Upper lobe of right lung (tissue), 1 donor: ENCODE data around the gene CYFIP1. TPM values are rescaled to one million over a fixed set of nuclear protein-coding genes. Genes with fewer than 3 reads are reported as not detected.
"Not testable (repeated sequence)": the region's sequence is repeated elsewhere in the genome, so short reads cannot be mapped to it uniquely, and the experiment has no call there.

Source experiments
- ATAC-seq: fragments of 200-7000 bp; cut with Tn5 transposase; one replicate; pipeline ENCODE4 v1.9.1; 2020; ENCODE audit warnings: mild to moderate bottlenecking, moderate library complexity
- DNase-seq: peaks from one replicate; pipeline ENCODE4 v3.0.0-alpha.2; 2020
- H3K27ac ChIP-seq: fragments of 200-600 bp; one replicate; pipeline ENCODE4 v1.8.0; 2022
- H3K27me3 ChIP-seq: fragments of 200-600 bp; one replicate; pipeline ENCODE4 v1.8.0; 2022; ENCODE audit warnings: mild to moderate bottlenecking
- H3K36me3 ChIP-seq: fragments of 200-600 bp; one replicate; pipeline ENCODE4 v1.8.0; 2022
- H3K4me1 ChIP-seq: fragments of 200-600 bp; one replicate; pipeline ENCODE4 v1.8.0; 2022
- H3K4me3 ChIP-seq: fragments of 200-600 bp; one replicate; pipeline ENCODE4 v1.8.0; 2022; ENCODE audit warnings: mild to moderate bottlenecking
- H3K9me3 ChIP-seq: fragments of 200-600 bp; one replicate; pipeline ENCODE4 v1.8.0; 2022
- intact Hi-C: fragments of 100-400 bp; cut with DNase I; formaldehyde crosslinking; loops from one replicate; pipeline ENCODE4 v1.11.0; 2022
- long read RNA-seq: library from polyadenylated mRNA; unstranded; transcript quantifications from one replicate; pipeline ENCODE4 v2.0.0, GENCODE V29; 2021
- total RNA-seq: library from RNA; stranded (reverse); fragmentation: NEBNext Ultra II Directional; extraction: Animal tissue kit (Norgen Biotek cat#: 25700); gene quantifications from one replicate; pipeline ENCODE4 v1.2.1, GENCODE V29; 2021
- TF ChIP-seq, protein P1 (sequence below): fragments of 200-600 bp; IDR thresholded peaks from one replicate; pipeline ENCODE4 v1.8.0; 2022; ENCODE audit warnings: antibody characterized with exemption
- donor health status: DM: no; HTN: yes; CAD: no; lungs with severe emphysema.

Gene CYFIP1
- 139 TPM for total RNA-seq
- long read RNA-seq, full-length matches to known transcripts = 158 of 280 reads
- long read RNA-seq, partial matches to known transcripts = 90 of 280 reads
- long read RNA-seq, other reads (novel, unspliced or antisense) = 32 of 280 reads

- intact Hi-C loops = no loop called here
- peaks cover 8% of the 10 kb centered on the region for H3K4me1 ChIP-seq
- DNase-seq = peak; percentile 95
These were observed at the start of gene CYFIP1 for GRCh38 chr15:22980189-22981050. Gene CYFIP1 (minus strand): TSS chr15:22980368. CDS start chr15:22947285, 33,083 bp downstream.

DNA sequence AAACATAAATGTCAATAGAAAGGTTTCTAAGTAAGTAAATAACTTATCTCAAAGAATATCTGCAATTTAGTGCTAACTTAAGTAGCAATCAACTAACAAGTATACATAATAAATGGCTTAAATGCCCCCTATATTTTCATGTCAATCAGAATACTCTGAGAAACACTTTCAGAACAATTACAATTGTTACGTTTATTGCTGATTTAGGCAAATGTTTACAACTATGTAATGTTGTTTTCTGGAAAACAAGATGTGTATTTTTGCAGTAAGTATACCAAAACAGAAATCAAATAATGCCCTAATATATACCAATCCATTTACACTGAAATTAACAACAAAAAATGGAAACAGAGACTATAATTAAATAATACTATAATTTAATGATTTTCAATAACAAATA lies 46.0 kb upstream of the CYFIP1 start:
- Histone ChIP-seq H3K4me3 (no peak overlapping the region), H3K9me3 (no peaks in the 10 kb centered on the region), H3K27ac (no peak overlapping the region), H3K36me3 (peaks cover 100% of the 10 kb centered on the region), H3K27me3 (no peaks in the 10 kb centered on the region), H3K4me1 (no peaks in the 10 kb centered on the region)
- TF ChIP-seq, protein P1, sequence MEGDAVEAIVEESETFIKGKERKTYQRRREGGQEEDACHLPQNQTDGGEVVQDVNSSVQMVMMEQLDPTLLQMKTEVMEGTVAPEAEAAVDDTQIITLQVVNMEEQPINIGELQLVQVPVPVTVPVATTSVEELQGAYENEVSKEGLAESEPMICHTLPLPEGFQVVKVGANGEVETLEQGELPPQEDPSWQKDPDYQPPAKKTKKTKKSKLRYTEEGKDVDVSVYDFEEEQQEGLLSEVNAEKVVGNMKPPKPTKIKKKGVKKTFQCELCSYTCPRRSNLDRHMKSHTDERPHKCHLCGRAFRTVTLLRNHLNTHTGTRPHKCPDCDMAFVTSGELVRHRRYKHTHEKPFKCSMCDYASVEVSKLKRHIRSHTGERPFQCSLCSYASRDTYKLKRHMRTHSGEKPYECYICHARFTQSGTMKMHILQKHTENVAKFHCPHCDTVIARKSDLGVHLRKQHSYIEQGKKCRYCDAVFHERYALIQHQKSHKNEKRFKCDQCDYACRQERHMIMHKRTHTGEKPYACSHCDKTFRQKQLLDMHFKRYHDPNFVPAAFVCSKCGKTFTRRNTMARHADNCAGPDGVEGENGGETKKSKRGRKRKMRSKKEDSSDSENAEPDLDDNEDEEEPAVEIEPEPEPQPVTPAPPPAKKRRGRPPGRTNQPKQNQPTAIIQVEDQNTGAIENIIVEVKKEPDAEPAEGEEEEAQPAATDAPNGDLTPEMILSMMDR = no peak
- intact Hi-C loops = no loop called here
- ATAC-seq = no peak
- DNase-seq = no peak

More at GRCh38 chr15:22980189-22981050, at the start of gene CYFIP1:
- H3K36me3 ChIP-seq = no peaks in the 10 kb centered on the region
- ATAC-seq = peak; percentile 97
- H3K27ac ChIP-seq = peak within 1 kb of the TSS; percentile 84
- H3K27me3 ChIP-seq = no peaks in the 10 kb centered on the region
- peak within 1 kb of the TSS; percentile 89 for H3K4me3 ChIP-seq
- H3K9me3 ChIP-seq = no peaks in the 10 kb centered on the region
- TF ChIP-seq, protein P1 = no peak

GRCh38 chr15:23022156-23022555 lies 42.0 kb upstream of the CYFIP1 start:
- intact Hi-C loops = no loop called here
- TF ChIP-seq, protein P1 = no peak
- H3K27me3 ChIP-seq = no peaks in the 10 kb centered on the region
- no peak overlapping the region for H3K4me3 ChIP-seq
- no peak for DNase-seq
- no peaks in the 10 kb centered on the region for H3K4me1 ChIP-seq
- H3K36me3 ChIP-seq = peaks cover 99% of the 10 kb centered on the region
- ATAC-seq = no peak
- no peaks in the 10 kb centered on the region for H3K9me3 ChIP-seq
- H3K27ac ChIP-seq = no peak overlapping the region

GRCh38 chr15:23014394-23015000 lies 34.3 kb upstream of the CYFIP1 start:
- TF ChIP-seq, protein P1 = no peak
- Histone ChIP-seq H3K36me3 (peaks cover 98% of the 10 kb centered on the region), H3K9me3 (no peaks in the 10 kb centered on the region), H3K4me1 (no peaks in the 10 kb centered on the region), H3K4me3 (no peak overlapping the region), H3K27ac (no peak overlapping the region), H3K27me3 (no peaks in the 10 kb centered on the region)
- intact Hi-C loops = no loop called here
- no peak for ATAC-seq
- no peak for DNase-seq

DNA sequence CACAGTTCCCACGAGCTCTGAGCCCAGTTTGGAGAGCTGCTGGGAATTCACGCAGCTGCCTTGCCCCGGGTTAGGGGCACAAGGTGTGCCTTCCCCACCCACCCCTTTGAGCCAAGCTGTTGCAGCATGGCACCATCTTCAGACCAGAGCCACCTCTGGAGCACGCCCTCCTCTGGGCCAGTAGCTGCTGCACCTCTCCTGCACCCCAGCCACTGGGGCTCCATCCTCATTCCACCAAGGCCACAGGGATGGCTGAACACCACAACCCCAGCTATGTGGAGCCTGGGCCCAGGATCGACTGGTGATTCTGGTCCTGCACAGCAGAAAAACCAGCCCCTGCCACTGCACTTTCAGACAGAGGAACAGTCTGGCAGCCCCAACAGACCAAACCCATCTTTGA lies 33.5 kb upstream of the CYFIP1 start:
- no peaks in the 10 kb centered on the region for H3K9me3 ChIP-seq
- intact Hi-C loops = no loop called here
- no peaks in the 10 kb centered on the region for H3K27me3 ChIP-seq
- DNase-seq (no peak), ATAC-seq (no peak)
- H3K36me3 ChIP-seq = peaks cover 98% of the 10 kb centered on the region
- H3K27ac ChIP-seq = no peak overlapping the region
- H3K4me3 ChIP-seq = no peak overlapping the region
- TF ChIP-seq, protein P1 = no peak
- H3K4me1 ChIP-seq = no peaks in the 10 kb centered on the region

DNA sequence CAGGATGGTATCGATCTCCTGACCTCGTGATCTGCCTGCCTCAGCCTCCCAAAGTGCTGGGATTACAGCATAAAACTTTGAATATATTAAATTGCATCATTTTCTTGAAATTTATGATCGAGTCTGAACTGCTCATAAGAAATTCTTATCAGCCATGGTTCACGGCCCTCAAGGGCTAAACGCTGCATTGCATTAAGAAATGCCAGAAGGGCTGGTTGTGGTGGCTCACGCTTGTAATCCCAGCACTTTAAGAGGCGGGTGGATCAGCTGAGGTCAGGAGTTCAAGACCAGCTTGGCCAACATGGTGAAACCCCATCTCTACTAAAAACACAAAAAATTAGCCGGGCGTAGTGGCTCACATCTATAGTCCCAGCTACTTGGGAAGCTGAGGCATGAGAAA lies 32.4 kb upstream of the CYFIP1 start:
- H3K9me3 ChIP-seq, ATAC-seq, H3K4me3 ChIP-seq, DNase-seq, H3K27ac ChIP-seq, intact Hi-C loops, H3K27me3 ChIP-seq, H3K4me1 ChIP-seq: not testable (repeated sequence)
- H3K36me3 ChIP-seq = peaks cover 98% of the 10 kb centered on the region
